Testis (tissue), 2 donors: Measurements from ENCODE around the gene TREML1.

ENCODE experiments used
- POLR2A ChIP-seq: fragments of 450-650 bp; IDR thresholded peaks from one replicate; pipeline ENCODE4 v1.6.1; 2017; ENCODE audit warnings: antibody characterized with exemption, mild to moderate bottlenecking, moderate library complexity
- TF ChIP-seq, protein P1 (sequence below), 3 experiments: fragments of 450-650 bp in 2 of 3; fragments of 200-600 bp in 1 of 3; sonication (generic) in 1 of 3; IDR thresholded peaks; one replicate each; pipeline ENCODE4 v1.5.1; 2016 to 2019; ENCODE audit warnings: antibody characterized with exemption in 3 of 3, mild to moderate bottlenecking in 2 of 3, moderate library complexity in 1 of 3

DNA sequence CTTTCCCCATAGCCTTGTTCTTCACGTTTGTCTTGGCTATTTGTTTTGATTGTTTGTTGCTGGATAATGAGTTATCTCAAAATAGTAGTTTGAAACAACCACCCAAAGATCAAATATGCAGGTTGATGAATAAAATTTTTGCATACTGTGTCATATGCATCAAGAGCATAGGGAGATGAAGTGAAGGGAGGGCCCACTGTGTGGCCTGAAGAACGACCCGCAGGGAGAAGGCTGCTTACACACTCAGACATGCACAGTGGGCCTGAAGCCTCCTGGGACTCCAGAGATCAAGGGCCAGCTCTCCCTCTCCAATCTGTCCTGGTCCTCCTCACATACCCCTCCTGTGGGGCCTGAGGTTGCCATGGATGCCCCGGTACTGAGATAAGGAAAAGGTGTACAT, 25.0 kb upstream of the TREML1 start:
- TF ChIP-seq POLR2A, result no peak
- TF ChIP-seq, protein P1, sequence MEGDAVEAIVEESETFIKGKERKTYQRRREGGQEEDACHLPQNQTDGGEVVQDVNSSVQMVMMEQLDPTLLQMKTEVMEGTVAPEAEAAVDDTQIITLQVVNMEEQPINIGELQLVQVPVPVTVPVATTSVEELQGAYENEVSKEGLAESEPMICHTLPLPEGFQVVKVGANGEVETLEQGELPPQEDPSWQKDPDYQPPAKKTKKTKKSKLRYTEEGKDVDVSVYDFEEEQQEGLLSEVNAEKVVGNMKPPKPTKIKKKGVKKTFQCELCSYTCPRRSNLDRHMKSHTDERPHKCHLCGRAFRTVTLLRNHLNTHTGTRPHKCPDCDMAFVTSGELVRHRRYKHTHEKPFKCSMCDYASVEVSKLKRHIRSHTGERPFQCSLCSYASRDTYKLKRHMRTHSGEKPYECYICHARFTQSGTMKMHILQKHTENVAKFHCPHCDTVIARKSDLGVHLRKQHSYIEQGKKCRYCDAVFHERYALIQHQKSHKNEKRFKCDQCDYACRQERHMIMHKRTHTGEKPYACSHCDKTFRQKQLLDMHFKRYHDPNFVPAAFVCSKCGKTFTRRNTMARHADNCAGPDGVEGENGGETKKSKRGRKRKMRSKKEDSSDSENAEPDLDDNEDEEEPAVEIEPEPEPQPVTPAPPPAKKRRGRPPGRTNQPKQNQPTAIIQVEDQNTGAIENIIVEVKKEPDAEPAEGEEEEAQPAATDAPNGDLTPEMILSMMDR (IDR thresholded peaks at IDR 0.05), result no peak
